GM08714 (cell line): ENCODE results near the gene ARVCF.
"Not testable (repeated sequence)": the region's sequence is repeated elsewhere in the genome, so short reads cannot be mapped to it uniquely, and the experiment has no call there.

Experiments
- H3K4me3 ChIP-seq: fragments of 200-500 bp; sonication (Bioruptor generic); 2 replicates; pipeline ENCODE4 v1.5.1; 2014; ENCODE audit warnings: mild to moderate bottlenecking, low read length, inconsistent platforms
- ZNF274 ChIP-seq: IDR thresholded peaks from 2 replicates; pipeline ENCODE4 v1.6.1; 2012; ENCODE audit warnings: mild to moderate bottlenecking, low read depth, low read length

ARVCF gene

DNA sequence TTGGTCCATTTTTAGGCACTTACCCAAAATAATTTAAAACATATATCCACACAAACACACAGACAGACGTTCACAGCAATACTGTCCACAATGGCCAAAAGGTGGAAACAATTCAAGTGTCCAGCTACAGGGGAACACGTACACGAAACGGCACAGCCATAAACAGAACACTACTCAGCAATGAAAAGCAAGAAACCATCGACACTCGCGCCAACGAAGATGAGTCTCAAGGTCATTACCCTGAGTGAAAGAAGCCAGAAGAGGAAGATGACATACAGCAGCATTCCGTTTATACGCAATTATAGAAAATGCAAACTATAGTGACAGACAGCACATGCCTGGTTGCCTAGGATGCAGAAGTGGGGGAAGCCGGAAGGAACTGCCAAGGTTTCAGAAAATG lies 88.4 kb downstream of the ARVCF start:
- H3K4me3 ChIP-seq = no peak overlapping the region
- no peak for TF ChIP-seq ZNF274

- H3K4me3 ChIP-seq = no peak overlapping the region
- TF ChIP-seq ZNF274 = no peak
These were observed 88.9 kb downstream of the ARVCF start for GRCh38 chr22:19927696-19928095.

GRCh38 chr22:19926028-19926427 lies 90.6 kb downstream of the ARVCF start:
- H3K4me3 ChIP-seq = not testable (repeated sequence)

GRCh38 chr22:19923914-19924513 lies 92.6 kb downstream of the ARVCF start:
- TF ChIP-seq ZNF274 = no peak
- no peak overlapping the region for H3K4me3 ChIP-seq

DNA sequence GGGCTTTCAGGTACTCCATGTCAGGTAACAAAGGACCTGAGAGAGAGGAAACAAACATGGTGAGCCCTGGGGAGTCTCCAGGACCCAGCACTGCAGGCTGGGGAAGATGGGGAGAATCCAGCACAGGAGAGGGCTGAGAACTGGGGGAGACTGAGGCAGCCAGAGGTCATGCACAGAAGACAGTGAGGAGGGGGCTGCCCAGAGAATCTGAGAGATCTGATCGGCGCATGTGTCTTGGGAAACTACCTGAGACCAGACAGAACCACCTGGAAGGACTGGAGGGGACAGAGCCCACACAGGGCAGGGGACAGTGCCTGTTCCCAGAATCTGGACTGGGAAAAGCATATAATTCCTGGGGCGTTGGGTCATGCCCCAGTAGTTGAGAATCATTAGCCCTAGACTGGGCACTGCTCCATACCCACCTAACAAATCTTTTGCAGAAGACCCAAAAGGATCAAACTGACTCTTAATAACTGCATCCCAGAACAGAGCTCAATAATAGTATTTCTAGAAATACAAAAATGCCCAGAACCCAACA lies 95.0 kb downstream of the ARVCF start:
- no peak overlapping the region for H3K4me3 ChIP-seq
- TF ChIP-seq ZNF274 = no peak
